ENCODE measurements around the gene PHRF1.

GRCh38 chr11:556662-557256 lies 19.5 kb upstream of the PHRF1 start:
- TF ChIP-seq CTCF (IDR thresholded peaks at IDR 0.05; ENCODE audit: poor library complexity) (no peak), EZH2 (IDR thresholded peaks at IDR 0.05; ENCODE audit: borderline replicate concordance) (no peak), EZH2phosphoT487 (IDR thresholded peaks at IDR 0.05; ENCODE audit: low read depth, severe bottlenecking, unreplicated experiment) (no peak)

Measured in hepatocyte (in vitro differentiated cells).